Fibroblast of mammary gland (primary cell): ENCODE measurements around the gene APOD.

Source experiments
- DNase-seq: peaks from one replicate; pipeline ENCODE4 v3.0.0-alpha.2; 2010; ENCODE audit warnings: low read depth
- H3K4me3 ChIP-seq: 2 replicates; pipeline ENCODE4 v1.5.1; 2011; ENCODE audit warnings: low read depth, mild to moderate bottlenecking, low read length, moderate library complexity; ENCODE audit not compliant: control insufficient read depth
- TF ChIP-seq, protein P1 (sequence below): conservative IDR thresholded peaks from 2 replicates; pipeline ENCODE4 v1.5.1; 2011; ENCODE audit warnings: low read depth, low read length, inconsistent platforms; ENCODE audit not compliant: control insufficient read depth, insufficient read depth

Gene APOD

DNA sequence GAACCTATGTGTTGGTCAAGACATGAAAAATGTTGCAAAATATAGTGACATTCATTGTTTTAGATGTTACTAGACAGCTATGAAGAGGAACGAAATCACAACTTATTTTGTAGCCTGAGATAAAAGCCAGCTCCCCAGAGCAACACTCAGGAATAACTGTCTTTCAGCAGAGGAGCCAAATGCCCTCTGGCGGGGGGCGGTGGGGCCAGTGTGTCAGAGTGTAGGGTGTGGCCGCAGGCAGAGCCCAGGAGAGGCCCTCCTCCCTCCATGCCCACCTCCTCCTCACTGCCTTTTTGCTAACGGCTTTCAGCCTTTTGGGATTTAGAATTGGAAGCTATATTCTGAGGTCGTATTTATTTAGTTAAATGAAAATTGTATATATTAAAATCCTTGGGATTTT, 16.9 kb downstream of the APOD start:
- no peak overlapping the region for H3K4me3 ChIP-seq
- TF ChIP-seq, protein P1, sequence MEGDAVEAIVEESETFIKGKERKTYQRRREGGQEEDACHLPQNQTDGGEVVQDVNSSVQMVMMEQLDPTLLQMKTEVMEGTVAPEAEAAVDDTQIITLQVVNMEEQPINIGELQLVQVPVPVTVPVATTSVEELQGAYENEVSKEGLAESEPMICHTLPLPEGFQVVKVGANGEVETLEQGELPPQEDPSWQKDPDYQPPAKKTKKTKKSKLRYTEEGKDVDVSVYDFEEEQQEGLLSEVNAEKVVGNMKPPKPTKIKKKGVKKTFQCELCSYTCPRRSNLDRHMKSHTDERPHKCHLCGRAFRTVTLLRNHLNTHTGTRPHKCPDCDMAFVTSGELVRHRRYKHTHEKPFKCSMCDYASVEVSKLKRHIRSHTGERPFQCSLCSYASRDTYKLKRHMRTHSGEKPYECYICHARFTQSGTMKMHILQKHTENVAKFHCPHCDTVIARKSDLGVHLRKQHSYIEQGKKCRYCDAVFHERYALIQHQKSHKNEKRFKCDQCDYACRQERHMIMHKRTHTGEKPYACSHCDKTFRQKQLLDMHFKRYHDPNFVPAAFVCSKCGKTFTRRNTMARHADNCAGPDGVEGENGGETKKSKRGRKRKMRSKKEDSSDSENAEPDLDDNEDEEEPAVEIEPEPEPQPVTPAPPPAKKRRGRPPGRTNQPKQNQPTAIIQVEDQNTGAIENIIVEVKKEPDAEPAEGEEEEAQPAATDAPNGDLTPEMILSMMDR, result no peak
- DNase-seq, result no peak

GRCh38 chr3:195565716-195566115, 18.0 kb downstream of the APOD start:
- no peak overlapping the region for H3K4me3 ChIP-seq
- DNase-seq, result no peak
- TF ChIP-seq, protein P1, result no peak

DNA sequence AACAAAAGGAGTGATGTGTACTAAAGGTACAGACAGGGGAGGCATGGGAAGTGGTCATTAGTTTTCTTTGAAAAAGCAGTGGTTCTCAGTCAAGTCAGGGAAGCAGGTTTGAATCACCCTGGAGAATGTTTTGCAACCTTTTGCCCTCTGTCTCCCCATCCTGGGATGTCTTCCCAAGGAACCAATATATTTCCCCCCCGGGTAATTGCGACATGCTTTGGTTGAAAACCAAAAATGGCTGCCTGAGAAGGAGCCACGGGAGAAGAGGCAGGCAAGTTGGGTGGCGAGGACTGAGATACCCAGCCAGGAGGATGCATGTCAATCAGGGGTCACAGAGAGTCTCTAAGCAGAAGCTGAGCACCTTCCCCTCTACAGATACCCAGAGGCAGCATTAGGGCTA, 20.4 kb downstream of the APOD start:
- peak; percentile 62 for DNase-seq
- TF ChIP-seq, protein P1, result no peak
- H3K4me3 ChIP-seq, result no peak overlapping the region

- TF ChIP-seq, protein P1, result no peak
- DNase-seq, result no peak
- H3K4me3 ChIP-seq, result no peak overlapping the region
Observed at GRCh38 chr3:195559723-195560409, 23.9 kb downstream of the APOD start.

DNA sequence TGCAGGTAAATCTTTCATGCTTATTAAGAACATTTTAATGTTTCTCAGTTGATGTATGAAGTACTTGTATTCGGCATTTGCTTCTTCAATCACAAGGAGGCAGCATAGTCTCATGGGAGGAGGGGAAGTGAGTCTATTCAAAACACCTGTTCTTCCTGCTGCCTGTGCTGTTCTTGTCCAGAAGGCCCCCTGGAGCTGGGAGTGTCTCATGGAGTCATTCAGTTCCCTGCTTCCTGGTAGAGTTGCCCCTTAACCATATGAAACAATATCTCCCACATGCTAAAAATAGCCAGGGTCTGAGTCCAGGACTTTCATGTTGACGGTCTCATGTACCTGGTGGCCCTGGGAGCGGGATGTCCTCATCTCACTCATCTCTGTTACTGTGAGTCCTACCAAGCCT, 25.1 kb downstream of the APOD start:
- TF ChIP-seq, protein P1, result peak; percentile 56
- no peak overlapping the region for H3K4me3 ChIP-seq
- DNase-seq, result peak; percentile 63

DNA sequence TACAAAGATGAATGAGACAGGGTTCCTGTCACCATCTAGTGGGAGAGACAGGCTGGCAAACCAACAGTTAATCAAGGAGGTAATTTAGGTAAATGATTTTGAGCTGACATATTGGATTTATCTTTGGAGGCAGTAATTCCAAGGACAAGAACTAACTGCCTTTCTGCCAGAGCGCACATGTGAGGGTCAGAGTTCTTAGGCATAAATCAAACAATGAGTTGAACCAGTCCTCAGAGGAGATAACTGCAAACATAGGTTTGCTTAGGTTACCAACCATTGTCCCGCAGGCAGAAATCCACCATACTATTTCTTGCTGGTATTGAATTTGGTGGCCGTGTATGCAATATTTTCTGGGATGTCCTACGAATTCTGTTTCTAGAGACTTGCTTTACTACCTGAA, 26.4 kb downstream of the APOD start:
- TF ChIP-seq, protein P1, result no peak
- no peak overlapping the region for H3K4me3 ChIP-seq
- no peak for DNase-seq

- TF ChIP-seq, protein P1, result peak; percentile 42
- DNase-seq, result peak; percentile 28
- no peak overlapping the region for H3K4me3 ChIP-seq
Observed at GRCh38 chr3:195556390-195556789, 27.4 kb downstream of the APOD start.
